WI38 (cell line): Measurements from ENCODE around the gene ISOC2.
"Not testable (repeated sequence)": the region's sequence is repeated elsewhere in the genome, so short reads cannot be mapped to it uniquely, and the experiment has no call there.

Source experiments
- H3K4me3 ChIP-seq: 2 replicates; pipeline ENCODE4 v1.5.1; 2011; ENCODE audit warnings: low read depth, mild to moderate bottlenecking, control low read depth, low read length
- CTCF ChIP-seq: IDR thresholded peaks from 2 replicates; pipeline ENCODE4 v1.5.1; 2012; ENCODE audit warnings: low read depth, mild to moderate bottlenecking, control low read depth, low read length

The ISOC2 gene

GRCh38 chr19:55419103-55419502 lies 42.3 kb downstream of the ISOC2 start:
- H3K4me3 ChIP-seq: no peak overlapping the region
- no peak for TF ChIP-seq CTCF

GRCh38 chr19:55418185-55418584 lies 43.3 kb downstream of the ISOC2 start:
- H3K4me3 ChIP-seq: no peak overlapping the region
- TF ChIP-seq CTCF: peak; percentile 72

GRCh38 chr19:55410168-55410567 lies 51.3 kb downstream of the ISOC2 start:
- H3K4me3 ChIP-seq: no peak overlapping the region
- TF ChIP-seq CTCF: no peak

DNA sequence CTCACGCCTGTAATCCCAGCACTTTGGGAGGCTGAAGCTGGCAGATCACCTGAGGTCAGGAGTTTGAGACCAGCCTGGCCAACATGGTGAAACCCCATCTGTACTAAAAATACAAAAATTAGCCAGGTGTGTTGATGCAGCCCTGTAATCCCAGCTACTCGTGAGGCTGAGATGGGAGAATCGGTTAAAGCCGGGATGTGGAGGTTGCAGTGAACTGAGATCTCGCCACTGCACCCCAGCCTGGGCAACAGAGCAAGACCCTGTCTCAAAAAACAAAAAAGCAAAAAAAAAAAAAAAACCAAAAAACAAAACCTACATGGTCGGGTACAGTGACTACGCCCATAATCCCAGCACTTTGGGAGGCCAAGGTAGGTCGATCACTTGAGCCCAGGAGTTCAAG lies 52.3 kb downstream of the ISOC2 start:
- H3K4me3 ChIP-seq: not testable (repeated sequence)

DNA sequence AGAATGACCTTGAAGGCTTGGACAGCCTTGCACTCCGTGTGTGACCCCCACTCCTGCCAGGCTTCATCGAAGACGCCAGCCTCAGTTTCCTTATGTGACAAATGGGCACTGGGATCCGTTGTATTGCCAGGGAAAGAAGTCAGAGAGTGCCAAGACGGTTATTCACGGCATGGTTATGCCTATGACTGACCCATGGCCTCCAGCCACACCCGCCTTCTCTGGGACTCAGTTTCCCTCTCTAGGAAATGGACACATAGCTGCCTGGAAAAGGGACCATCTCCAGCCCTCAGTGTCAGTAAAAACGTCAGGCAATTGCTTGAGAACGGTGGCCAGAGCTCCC lies 52.9 kb downstream of the ISOC2 start:
- peak overlapping the region; percentile 51 for H3K4me3 ChIP-seq
- no peak for TF ChIP-seq CTCF

DNA sequence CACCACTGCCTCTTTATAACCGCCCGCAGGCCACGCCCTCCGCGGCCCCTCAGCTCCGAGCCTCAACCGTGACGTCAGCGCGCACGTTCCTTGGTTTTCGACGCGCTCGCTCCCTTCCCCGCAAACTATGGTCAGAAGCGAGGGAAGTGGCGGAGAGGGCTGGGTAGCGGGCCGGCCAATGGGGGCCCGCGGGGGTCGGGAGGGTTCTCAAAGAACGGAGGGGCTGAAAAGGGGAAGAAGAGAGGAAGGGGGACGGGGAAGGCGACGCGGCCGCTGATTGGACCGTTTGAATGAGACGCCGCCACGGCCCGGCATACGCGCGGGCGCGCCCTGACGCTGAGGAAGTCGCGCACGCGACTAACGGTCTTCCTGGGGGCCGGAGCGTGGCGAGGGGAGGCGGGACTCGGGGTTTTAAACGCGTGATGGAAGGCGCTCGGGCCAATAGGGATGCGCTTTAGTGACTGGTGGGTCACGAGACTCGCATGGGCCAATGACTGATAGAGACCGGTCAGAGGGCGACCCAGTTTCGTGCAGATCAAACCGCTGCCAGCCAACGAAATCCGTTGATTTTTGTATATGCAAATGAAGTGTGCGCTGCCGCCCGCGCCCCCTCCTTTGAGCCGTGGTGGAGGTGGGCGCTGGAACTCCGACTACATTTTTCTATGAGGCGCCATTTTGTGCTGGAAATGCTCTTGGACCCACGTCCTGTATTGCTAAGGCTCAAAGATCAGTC lies 53.5 kb downstream of the ISOC2 start:
- TF ChIP-seq CTCF: no peak
- peak overlapping the region; percentile 78 for H3K4me3 ChIP-seq

- peak within 1 kb of the TSS; percentile 78 for H3K4me3 ChIP-seq
Measured at GRCh38 chr19:55407550-55407799, 54.0 kb downstream of the ISOC2 start, which contains the start of gene UBE2S. Gene UBE2S (minus strand): TSS chr19:55407788. CDS start chr19:55407589, 199 bp downstream.

- no peak for TF ChIP-seq CTCF
- peak overlapping the region; percentile 78 for H3K4me3 ChIP-seq
Measured at GRCh38 chr19:55406826-55407549, 54.5 kb downstream of the ISOC2 start.
